GM18519 (cell line): ENCODE measurements around the gene CCDC88C.
"Not testable (repeated sequence)": the region's sequence is repeated elsewhere in the genome, so short reads cannot be mapped to it uniquely, and the experiment has no call there.

Experiments
- ATAC-seq: cut with Tn5 transposase; IDR thresholded peaks from one replicate; pipeline ENCODE4 v1.9.1; 2021; ENCODE audit warnings: mild to moderate bottlenecking, moderate library complexity; ENCODE audit not compliant: unreplicated experiment, low FRiP score

The CCDC88C gene, protein sequence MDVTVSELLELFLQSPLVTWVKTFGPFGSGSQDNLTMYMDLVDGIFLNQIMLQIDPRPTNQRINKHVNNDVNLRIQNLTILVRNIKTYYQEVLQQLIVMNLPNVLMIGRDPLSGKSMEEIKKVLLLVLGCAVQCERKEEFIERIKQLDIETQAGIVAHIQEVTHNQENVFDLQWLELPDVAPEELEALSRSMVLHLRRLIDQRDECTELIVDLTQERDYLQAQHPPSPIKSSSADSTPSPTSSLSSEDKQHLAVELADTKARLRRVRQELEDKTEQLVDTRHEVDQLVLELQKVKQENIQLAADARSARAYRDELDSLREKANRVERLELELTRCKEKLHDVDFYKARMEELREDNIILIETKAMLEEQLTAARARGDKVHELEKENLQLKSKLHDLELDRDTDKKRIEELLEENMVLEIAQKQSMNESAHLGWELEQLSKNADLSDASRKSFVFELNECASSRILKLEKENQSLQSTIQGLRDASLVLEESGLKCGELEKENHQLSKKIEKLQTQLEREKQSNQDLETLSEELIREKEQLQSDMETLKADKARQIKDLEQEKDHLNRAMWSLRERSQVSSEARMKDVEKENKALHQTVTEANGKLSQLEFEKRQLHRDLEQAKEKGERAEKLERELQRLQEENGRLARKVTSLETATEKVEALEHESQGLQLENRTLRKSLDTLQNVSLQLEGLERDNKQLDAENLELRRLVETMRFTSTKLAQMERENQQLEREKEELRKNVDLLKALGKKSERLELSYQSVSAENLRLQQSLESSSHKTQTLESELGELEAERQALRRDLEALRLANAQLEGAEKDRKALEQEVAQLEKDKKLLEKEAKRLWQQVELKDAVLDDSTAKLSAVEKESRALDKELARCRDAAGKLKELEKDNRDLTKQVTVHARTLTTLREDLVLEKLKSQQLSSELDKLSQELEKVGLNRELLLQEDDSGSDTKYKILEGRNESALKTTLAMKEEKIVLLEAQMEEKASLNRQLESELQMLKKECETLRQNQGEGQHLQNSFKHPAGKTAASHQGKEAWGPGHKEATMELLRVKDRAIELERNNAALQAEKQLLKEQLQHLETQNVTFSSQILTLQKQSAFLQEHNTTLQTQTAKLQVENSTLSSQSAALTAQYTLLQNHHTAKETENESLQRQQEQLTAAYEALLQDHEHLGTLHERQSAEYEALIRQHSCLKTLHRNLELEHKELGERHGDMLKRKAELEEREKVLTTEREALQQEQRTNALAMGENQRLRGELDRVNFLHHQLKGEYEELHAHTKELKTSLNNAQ (N-terminal part only)

DNA sequence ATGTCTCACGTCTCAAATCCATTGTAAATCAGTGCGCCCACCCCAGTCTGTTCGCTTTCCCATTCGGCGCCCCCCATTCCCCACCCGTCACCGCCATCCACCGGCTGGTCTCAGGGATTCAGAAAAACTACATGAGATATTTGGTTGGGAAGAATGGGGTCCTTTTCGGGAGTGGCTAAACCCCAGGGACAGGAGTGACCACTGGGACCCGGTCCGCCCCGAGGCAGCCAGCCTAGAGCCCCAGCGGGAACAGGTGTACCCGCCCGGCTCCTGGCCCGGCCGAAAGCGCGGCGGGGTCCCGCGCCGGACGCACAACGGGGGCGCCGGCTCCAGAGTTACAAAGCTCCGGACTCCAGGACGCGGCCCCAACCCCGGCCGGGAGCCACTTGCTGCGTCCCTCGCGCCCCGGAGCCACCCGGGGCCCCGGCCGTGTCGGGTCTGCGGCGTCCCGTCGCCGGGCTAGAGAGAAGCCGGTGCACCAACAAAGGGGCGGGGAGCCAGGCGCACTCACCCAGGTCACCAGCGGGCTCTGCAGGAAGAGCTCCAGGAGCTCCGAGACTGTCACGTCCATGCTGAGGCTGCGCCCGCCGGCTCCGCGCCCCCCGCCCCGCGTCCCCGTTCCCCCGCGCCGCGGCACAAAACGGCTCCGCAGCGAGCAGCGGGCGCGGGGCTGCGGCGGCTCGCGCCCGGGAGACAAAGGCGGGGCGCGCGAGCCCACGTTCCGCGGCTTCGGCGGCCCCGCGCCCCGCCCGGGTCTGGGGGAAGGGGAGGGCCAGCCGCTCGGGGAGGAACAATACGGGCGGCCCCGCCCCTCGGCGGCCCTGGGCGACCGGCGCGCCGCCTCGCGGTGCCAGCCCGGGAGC lies at the start of gene CCDC88C:
CCDC88C (minus strand) TSS at position 701 of the 863 bp plus-strand sequence; CDS start at position 571, 130 bp downstream.
- peak; percentile 31 for ATAC-seq

DNA sequence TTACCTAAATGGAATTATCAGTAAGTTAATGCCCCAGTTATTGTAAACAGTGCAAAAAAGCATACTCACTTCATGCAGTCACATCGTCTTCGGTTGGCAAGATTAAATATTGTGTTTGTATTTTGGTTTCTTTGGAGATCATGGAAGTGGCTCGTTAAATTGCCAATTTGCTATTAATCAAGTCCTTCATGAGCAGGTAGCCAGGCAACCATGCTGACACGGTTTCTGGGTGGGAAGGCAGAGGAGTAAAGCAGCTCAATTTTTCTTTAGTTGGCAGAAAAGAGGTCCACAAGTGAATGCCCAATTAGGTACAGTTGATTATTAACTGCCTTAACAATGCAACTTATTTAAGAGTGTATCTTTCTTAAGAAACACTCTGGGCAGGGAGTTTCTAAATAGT lies 48.6 kb upstream of the CCDC88C start:
- ATAC-seq, result no peak

DNA sequence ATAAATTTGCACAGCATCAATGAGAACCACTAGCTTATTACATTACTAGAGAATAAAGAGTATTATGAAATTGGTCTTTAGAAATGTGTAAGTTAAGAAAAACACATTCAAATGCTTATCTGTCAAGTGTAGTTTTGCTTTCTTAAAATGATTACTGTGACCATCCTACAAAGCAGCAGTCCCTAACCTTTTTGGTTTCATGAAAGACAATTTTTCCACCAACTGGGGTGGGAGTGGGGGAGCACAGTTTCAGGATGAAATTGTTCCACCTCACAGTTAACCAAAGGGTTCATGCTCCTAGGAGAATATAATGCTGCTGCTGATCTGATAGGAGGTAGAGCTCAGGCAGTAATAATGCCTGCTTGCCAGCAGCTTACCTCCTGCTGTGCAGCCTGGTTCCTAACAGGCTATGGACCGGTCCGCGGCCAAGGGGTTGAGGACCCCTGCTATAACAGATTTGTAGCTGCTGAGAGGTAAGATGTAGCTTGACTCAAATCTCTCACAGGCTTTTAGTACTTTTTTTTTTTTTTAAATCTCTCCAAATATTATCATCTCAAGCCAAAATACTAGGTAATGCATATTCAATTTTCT lies 47.1 kb upstream of the CCDC88C start:
- ATAC-seq, result no peak

DNA sequence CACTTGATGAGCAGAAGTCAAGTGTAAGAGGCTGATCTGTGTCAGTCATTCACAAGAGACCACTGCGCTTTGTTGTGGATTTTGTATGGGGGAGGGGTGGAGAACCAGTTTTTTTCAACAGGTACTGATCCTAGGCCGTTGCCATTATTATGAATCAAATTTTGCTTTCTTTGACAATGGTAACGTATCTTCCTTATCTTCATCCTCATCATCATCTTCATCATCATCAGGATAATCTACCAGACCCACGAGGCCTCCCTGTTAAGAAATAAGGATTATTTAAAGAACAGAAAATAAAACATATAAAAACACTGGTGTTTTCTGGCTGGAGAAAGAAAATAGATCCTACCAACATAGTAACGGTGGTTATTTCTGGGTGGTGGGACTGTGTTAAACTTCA lies 41.0 kb upstream of the CCDC88C start:
- no peak for ATAC-seq

DNA sequence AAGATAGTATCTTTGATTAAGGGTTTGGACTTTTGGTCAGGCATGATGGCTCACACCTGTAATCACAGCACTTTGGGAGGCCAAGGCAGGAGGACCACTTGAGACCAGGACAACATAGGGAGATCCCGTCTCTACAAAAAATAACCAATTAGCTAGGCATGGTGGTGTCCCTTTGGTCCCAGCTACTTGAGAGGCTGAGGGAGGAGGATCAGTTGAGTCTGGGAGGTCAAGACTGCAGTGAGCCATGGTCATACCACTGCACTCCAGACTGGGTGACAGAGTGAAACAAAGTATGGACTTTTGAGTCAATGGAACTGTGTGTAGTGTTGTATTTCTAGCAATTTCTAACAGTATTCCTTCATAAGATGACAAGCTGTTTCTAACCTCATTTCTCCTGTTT lies 38.7 kb upstream of the CCDC88C start:
- ATAC-seq, result no peak

DNA sequence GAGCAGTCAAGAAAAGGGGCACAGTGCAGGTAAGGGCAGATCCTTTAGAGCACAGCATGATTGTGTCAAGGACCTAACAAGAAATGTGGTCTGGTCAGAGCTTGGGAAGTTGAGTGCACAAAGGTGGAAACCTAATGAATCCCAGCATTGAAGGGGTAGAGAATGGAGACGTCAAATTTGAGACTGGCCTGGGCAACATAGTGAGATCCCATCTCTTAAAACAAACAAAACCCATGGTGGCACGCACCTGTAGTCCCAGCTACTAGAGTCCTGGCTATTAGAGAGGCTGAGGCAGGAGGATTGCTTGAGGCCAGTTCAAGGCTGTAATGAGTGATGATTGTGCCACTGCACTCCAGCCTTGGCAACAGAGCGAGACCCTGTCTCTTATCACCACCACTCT lies 37.0 kb upstream of the CCDC88C start:
- ATAC-seq, result no peak

DNA sequence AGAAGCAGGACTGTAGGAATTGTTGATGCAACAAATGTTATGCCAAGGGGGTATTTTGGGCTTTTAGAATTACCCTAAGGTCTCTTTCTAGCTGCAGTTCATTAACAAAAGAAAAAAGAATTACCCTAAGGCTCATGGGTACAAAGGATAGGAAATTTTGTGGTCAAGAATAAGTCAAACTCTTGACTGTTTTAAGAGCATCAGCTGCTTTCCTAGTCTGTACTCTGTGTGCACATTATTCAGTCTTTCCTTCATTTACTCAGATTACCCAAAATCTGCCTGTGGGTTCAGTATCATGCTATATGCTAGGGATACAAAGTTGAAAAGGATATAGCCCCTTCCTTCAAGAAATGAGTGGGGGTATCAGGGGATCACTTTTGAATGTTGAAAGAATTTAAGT lies 36.5 kb upstream of the CCDC88C start:
- ATAC-seq, result no peak

DNA sequence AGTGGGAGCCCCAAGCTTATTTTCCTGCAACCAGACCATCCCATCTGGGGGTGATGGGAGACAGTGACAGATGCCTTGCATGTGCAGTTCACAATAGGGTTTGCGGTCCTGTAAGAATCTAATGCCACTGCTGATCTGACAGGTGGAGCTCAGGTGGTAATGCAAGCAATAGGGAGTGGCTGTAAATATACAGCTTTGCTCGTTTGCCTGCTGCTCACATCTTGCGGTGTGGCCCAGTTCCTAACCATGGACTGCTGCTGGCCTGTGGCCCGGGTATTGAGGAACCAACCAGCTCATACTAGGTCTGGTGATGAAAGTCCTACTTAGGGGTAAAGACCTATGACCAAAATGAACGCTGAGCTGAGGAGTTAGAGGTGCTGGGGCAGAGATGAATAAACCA lies 36.1 kb upstream of the CCDC88C start:
- no peak for ATAC-seq

DNA sequence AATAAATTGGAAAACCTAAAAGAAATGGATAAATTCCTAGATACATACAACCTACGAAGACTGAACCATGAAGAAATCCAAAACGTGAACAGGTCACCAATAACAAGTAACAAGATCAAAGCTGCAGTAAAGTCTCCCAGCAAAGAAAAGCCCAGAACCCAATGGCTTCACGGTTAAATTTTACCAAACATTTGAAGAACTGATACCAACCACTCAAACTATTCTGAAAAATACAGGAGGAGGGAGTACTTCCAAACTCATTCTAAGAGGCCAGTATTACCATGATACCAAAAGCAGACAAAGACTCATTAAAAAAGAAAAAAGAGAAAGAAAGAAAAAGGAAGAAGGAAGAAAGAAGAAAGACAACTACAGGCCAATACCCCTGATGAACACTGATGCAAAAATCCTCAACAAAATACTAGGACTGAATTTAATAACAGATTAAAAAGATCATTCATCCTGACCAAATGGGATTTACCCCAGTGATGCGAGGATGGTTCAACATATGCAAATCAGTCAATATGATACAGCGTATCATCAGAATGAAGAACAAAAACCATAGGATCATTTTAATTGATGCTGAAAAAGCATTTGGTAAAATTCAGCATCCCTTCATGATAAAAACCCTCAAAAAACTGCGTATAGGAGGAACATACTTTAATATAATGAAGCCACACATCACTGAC lies 26.9 kb upstream of the CCDC88C start:
- ATAC-seq, result no peak

DNA sequence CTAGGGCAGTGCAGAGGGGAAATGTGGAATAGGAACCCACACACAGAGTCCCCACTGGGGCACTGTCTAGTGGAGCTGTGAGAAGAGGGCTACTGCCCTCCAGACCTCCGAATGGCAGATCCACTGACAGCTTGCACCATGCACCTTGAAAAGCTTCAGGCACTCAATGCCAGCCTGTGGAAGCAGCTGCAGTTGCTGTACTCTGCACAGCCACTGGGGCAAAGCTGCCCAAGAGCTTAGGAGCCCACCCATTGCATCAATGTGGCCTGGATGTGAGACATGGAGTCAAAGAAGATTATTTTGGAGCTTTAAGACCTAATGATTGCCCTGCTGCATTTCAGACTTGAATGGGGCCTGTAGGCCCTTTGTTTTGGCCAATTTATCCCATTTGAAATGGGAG lies 21.7 kb upstream of the CCDC88C start:
- no peak for ATAC-seq

DNA sequence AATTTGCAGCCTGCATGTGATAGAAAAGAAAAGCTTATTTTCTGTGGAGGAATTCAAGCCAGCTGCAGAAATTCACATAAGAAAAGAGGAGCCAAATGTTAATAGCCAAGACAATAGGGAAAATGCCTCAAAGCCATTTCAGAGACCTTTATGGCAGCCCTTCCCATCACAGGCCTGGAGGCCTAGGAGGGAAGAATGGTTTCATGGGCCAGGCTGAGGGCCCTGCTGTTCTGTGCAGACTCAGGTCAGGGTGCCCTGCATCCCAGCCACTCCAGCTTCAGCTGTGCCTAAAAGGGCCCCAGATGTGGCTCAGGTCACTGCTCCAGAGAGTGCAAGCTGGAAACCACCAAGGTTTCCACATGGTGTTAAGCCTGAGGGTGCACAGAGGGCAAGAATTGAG lies 21.2 kb upstream of the CCDC88C start:
- no peak for ATAC-seq

DNA sequence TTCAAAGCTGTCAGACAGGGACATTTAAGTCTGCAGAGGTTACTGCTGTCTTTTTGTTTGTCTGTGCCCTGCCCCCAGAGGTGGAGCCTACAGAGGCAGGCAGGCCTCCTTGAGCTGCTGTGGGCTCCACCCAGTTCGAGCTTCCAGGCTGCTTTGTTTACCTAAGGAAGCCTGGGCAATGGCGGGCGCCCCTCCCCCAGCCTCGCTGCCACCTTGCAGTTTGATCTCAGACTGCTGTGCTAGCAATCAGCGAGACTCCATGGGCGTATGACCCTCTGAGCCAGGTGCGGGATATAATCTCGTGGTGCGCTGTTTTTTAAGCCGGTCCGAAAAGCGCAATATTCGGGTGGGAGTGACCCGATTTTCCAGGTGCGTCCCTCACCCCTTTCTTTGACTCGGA lies 18.6 kb upstream of the CCDC88C start:
- ATAC-seq, result not testable (repeated sequence)

DNA sequence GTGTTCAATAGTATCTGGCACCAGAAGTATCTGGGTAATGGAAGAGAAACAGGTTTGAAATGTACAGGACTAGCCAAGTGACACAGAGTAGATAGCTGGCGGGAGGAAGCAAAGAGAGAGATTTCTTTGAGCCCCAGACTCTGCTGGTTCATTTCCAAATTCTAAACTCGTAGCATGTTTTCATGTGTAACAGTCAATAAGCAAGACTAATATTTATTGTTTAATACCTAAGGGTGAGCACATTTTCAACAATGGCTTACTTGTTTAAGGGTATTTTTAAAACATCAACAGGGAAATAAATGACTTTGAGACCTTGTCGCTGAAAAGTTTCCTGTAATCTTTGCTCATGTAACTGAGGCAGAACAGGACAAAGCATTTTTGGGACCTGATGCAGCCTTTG lies 11.8 kb upstream of the CCDC88C start:
- ATAC-seq, result no peak

DNA sequence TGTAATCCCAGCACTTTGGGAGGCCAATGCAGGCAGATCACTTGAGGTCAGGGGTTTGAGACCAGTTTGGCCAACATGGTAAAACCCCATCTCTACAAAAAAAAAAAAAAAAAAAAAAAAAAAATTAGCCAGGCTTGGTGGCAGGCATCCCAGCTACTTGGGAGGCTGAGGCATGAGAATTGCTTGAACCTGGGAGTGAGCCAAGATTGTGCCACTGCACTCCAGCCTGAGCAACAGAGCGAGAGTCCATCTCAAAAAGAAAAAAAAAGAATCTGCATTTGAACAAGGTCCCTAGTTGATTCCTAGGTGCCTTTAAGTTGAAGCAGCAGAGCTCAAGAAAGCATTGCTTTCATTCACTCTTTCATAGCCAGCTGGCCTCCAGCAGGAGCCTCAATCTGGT lies 11.3 kb upstream of the CCDC88C start:
- not testable (repeated sequence) for ATAC-seq

DNA sequence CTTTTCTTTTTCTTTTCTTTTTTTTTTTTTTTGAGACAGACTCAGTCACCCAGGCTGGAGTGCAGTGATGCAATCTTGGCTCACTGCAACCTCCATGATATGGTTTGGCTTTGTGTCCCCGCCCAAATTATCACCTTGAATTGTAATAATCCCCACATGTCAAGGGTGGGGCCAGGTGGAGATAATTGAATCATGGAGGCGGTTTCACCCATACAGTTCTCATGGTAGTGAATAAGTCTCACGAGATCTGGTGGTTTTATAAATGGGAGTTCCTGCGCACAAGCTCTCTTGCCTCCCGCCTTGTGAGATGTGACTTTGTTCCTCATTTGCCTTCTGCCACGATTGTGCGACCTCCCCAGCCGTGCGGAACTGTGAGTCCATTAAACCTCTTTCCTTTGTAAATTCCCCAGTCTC lies 7.9 kb upstream of the CCDC88C start:
- ATAC-seq, result not testable (repeated sequence)

DNA sequence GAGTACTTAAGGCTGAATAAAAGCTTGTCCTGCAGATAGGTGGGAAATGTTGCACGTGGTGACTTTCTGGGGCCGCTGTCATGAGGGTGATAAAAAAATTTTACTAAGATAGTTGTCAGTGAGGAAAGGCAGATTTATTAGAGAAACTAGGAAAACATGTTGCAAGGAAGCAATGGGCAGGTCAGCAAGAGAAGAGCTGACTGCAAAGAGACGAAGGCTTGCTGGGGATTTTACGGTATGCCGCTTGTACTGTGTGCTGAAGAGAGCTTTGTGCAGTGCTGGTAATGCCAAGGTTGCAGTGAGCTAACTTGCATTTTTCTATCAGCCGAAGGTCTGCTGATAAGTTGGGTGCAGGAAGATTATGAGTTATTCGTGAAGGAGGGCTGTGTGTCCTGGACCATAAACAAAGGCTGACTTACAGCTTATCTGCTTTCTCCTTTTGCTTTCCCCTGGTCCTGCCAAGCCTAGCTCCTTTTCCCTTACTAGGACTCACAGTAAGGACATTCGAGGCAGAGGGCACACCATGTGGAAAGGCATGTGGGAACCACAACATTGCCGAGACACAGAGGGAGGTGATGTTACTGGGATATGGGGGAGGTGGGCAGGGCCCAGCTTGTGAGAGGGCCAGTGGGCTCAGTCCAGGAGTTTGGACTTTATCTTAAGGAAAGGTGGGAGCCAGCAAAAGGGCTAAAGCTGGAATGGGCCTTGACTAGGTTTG lies 7.4 kb upstream of the CCDC88C start:
- no peak for ATAC-seq

DNA sequence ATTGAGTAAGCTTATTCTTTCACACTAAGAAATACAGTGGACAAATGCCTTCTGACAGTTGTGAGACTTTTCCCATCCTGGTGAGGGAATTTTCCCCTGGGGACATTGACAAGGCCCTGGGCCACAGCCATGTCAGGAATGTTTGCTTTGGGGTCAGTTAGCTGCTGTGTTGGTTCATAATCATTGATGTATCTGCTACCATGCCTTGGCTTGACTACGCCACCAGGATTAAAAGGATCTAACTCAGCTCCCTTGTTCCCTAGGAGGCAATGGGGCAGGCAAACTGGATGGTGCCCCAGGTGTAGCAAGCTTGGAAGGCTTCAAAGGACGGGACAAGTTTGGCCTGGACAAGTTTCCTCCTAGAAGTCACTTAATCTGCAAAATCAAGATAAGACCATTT lies 3.1 kb upstream of the CCDC88C start:
- ATAC-seq, result no peak

DNA sequence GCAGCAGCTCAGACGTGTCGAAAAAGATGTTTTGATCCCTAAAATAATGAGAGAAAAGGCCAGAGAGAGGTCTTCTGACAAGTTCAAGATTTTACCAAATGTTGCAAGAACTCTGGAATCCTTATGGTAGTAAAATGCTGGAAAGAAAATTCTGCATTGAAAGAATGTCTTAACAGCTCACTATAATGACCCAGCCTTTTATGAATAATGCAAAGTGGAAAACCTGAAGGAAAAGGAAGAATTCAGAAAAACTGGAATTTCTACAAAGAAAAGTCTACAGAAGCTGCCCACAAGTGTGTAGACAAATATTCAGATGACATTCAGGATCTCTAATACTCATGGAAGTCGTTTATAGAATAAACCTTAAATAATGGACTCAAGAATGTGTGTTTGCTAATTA lies 1.8 kb upstream of the CCDC88C start:
- ATAC-seq, result no peak
